HL-60/S4 treated with retinoic acid at 250 ng/mL for 4 days and 3 days (cell line): Measurements from ENCODE around the gene NUP188.

Experiments
- in situ Hi-C: fragments of 300-500 bp; cut with MboI; formaldehyde crosslinking; loops from 2 replicates; pipeline ENCODE4 v1.7.0; 2022; ENCODE audit warnings: low sequenced_read_pairs

NUP188 gene

DNA sequence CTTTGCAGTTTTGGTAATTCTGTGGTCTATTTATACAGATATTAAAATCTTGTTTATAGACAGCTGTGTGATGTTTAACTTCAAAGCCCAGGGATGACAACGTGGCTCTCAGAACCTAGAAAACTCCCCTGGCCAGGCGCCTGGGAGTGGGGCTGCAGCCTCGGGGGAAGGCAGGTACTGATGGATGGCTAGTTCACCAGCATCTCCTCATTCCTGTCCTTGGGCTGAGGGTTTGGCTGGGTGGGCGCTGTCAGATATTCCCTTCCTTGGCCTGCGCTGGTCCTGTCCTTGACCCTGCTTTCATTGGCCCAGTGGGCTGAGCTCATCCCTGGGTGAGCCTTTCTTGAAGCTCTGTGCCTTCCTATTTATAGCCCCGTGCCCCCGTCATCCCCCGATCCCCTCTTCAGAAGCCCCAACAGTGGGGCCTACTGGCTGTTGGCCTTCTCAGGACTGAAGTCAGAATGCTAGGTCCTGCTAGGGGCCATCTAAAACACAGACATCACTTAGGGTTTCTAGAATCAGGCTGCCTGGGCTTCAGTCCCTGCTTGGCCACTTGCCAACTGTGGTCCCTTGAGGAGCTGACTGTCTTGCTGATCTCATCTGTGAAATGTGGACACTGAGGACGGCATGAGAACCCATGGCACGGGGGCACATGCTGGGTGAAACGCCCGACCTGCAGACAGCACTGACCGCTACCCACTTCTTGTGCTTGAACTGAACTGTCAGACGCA lies 59.7 kb downstream of the NUP188 start:
- in situ Hi-C loops: no loop called here

GRCh38 chr9:129007766-129008468 lies 60.4 kb downstream of the NUP188 start:
- in situ Hi-C loops: no loop called here

DNA sequence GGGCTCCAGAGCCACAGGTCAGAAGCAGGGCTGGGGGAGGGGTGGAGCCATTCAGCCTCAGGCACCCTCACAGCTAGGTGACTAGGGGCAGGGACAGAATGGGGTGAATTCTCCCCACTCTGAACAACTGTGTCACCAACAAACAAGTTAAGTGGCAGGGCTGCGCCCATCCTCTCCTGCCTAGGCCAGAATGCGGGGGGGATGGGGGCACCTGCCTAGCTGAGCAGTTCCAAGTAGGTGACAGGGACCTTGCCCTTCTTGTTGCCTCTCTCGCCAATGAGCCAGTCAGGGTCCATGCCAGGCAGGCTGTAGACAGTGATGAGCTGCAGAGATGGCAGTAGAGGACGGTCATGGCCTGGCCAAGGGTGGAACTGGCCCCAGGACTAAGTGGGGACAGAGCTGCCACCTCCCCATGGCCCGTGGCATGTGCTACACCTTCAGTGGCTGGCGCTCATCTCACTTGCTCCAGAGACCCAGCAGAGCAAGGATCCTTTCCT lies 61.0 kb downstream of the NUP188 start:
- in situ Hi-C loops: no loop called here

DNA sequence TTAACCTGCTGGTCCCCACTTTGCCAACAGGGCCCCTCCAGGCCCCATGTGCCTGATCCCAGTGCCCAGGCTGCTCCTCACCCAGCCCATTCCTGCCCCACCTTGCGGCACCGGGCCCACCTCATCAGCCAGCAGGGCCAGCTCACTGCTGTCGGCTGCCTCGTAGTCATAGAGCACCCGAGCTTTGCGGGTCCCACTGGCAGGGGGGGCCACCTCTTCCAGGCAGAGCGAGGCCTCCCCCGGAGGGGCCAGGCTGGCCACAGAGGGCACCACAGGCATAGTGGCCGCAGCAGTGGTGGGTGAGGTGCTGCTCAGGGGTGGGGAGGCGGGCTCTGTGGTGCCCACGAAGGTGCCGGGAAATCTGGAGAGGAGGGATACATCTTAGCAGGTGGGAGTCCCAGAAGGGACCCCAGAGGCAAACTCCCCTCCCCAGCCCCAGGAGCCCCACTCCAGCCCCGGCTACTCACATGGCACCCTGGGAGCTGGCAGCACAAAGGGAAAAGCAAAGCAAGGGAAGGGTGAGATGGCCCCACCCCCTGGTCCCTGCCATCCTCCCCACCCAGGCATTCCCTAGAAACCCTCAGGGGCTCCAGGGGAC lies 61.6 kb downstream of the NUP188 start:
- in situ Hi-C loops: no loop called here

- in situ Hi-C loops: no loop called here
Measured at GRCh38 chr9:129009584-129010141, 62.2 kb downstream of the NUP188 start.

- in situ Hi-C loops: no loop called here
Measured at GRCh38 chr9:129010267-129010975, 62.9 kb downstream of the NUP188 start.

- in situ Hi-C loops: no loop called here
Measured at GRCh38 chr9:129011170-129011569, 63.7 kb downstream of the NUP188 start.

DNA sequence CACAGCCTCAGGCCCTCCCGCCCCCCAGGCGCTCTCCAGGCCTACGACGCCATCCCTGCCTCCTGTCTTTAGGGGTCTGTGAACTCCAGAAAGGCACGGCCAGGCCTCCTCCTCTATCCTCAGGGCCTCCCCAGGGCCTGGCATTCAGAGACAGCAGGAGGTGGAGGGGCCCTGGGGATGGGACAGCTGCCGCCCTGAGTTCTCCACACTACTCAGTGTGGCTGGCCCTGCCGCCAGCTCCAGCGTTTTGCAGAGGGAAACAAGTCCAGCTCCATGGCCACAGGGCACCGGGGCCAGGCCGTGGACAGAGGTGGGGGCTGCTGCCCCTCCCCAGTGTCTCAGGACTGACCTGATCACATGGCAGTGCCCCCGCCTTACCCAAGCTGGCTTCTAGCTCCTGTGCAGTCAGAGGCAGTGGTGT lies 64.3 kb downstream of the NUP188 start:
- in situ Hi-C loops: no loop called here

DNA sequence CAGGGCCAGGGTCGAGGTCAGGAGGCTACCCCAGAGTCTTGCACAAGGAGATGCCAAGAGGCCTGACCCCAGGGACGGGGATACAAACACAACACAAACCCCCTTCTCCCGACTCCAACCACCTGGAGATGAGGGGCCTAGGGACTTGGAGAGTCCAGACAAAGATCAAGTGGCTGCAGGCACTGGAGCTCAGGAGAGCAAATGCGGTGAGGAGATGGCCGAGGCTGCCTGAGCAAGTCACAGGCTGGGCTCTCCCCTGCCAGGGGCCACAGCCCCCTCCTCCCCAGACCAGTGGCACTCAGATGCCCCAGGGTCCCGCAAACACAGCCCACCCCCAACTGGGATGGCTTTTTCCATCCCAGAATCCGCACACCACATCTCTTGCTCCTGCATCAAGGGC lies 64.8 kb downstream of the NUP188 start:
- in situ Hi-C loops: no loop called here

- in situ Hi-C loops: no loop called here
Measured at GRCh38 chr9:129012893-129013448, 65.5 kb downstream of the NUP188 start.

DNA sequence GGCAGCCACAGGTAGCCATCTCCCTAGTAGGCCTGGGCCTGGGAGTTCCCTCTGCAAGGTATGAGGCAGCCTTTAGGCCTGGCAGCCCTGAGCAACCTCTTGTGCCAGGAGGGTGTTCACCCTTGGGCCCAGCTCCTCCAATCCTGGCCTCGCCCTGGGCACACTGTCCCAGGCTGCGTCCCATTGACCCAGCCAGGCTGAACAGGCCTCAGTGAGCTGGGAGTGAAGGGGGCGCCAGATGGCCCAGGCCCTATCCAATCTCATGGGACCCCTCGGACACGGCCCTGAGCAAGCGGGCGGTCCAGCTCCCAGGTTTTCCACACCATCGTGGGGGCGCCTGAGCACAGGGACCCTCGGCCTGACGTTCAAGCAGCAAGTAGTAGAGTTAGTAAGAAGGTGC lies 66.2 kb downstream of the NUP188 start:
- in situ Hi-C loops: no loop called here

GRCh38 chr9:129014124-129014523 lies 66.6 kb downstream of the NUP188 start:
- in situ Hi-C loops: no loop called here

DNA sequence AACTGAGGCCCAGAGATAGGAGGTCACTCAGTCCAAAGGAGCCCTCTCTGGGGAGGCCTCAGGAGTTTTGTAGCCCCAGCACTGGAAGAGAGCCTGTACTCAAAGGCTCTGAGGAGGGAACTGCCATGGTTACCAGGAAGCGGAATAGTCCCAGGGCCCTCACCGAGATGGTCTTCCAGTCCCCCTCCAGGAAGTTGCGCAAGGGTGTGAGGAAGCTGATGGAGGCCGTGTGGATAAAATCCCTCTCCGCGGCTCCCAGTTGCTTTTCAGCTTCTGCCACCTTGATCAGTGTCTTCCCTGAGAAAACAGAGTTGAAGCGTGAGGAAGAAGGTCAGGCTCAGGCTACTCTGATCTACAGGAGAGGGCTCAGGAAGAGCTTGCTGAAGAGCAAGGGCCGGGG lies 67.1 kb downstream of the NUP188 start:
- in situ Hi-C loops: no loop called here

DNA sequence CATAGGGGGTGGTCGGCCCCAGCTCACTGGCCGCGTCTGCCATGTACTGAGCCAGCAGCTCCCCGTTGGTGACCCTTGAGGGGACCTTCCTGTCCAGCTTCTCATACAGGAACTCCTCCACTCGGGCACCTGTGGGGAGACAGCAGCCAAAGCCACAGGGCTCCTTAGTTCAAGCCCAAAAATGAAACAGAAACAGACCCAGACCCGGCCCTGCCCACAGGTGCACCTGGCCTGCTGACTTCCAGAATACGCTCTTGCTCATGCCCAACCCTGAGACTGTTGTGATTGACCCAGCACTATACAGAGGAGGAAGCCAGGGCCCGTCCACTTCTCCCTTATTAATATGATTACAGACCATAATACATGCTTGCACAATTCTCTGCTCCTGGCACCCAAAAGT lies 73.6 kb downstream of the NUP188 start:
- in situ Hi-C loops: no loop called here

- in situ Hi-C loops: no loop called here
Measured at GRCh38 chr9:129022037-129022436, 74.5 kb downstream of the NUP188 start.

DNA sequence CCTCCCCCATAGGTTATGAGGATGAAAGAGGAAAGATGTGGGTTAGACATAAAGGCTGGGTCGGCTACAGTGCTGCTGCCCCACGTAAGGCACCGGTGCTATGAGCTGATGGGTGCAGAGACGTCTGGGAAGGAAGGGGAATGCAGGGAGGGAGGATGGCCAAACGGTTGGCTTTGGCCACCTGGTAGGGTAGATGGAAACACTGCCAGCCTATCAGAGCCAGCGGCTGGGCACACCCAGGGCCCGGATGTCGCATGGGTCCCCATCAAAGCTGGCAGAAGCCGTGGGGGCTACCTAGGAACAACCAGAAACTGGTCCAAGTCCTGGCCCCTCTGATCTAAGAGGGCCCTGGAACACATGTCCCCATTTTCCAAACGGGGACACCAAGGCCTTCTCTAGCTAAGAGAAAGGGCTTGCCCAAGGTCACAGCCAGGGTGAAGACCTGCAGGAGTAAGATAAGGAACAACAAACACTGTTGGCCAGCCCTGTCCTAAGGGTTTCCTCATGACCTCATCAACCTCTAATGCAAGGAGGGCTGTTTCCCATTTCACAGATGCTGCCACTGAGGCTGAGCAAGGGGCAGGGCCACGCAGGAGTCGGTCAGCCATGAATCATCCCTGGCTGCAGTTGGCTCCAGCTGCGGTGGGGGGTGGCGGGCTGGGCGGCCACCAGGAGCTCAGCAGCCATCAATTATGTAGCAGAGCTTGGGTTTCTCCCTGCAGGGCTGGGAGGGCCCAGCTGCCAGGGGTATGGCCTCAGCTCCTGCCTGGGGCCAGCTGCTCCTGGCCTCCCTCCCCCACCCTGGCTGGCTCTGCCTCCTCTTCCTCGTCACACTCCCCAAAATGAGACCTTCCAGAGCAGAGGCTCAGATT lies 75.8 kb downstream of the NUP188 start:
- in situ Hi-C loops: no loop called here

DNA sequence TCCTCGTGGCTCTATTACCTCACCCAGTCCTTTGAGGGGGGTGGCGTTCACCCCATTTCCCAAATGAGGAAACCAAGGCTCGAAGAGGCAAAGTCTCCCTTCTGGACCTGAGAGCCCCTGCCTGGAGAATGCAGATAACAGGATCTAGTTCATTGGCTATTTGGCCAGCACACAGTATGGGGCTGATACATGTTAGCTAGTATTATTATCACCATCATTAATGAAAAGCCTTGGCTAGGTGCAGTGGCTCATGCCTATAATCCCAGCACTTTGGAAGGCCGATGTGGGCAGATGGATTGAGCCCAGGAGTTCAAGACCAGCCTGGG lies 76.4 kb downstream of the NUP188 start:
- in situ Hi-C loops: no loop called here

- in situ Hi-C loops: no loop called here
Measured at GRCh38 chr9:129026442-129027223, 79.1 kb downstream of the NUP188 start.

GRCh38 chr9:129027224-129027684 lies 79.8 kb downstream of the NUP188 start:
- in situ Hi-C loops: no loop called here
